Measurements from ENCODE around the gene SCD5. TPM values are rescaled to one million over a fixed set of nuclear protein-coding genes. Genes with fewer than 3 reads are reported as not detected.

The SCD5 gene
- total and polyA plus RNA-seq, 2 of the 4 experiments (the other 2 are of a cell fraction) = 12.4 to 13.5 TPM

DNA sequence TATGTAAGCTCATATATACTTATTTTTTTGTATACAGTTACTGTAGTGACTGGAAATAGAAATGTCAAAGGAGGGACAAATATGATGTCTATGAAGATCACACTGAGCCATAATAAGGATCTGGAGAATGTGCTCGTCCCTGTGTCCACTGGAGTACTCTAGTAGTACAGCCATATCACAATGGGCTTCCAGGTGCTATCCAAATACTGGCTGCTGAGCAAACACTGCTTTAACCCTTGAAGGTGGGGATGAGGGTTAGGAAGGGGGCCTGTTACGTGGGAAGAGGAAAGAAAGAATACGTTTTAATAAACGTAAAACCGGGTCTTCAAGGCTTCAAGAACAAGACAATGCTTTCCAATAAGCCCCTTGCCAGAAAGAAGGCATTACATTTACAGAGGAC is 207.0 kb downstream of the SCD5 start:
- no peak overlapping the region for H3K4me2 ChIP-seq (ENCODE audit: low read depth, low read length)
- no peak overlapping the region for H3K27ac ChIP-seq (ENCODE audit: insufficient read depth, low read length)
- no peak overlapping the region for H4K8ac ChIP-seq (ENCODE audit: low read depth in 2 of 2, low read length in 2 of 2)
- ATAC-seq (ENCODE audit: low read depth) (no peak), DNase-seq (no peak)
- H2BK120ac ChIP-seq (ENCODE audit: low read depth, low read length) = no peak overlapping the region
- no TSS peak for BruUV-seq (replicated peaks)
- H3K14ac ChIP-seq (replicated peaks; ENCODE audit: low read depth, low read length) = no peak overlapping the region
- no peak overlapping the region for H2BK5ac ChIP-seq (ENCODE audit: low read depth, low read length, poor library complexity, severe bottlenecking)
- intact Hi-C loops (cut with micrococcal nuclease) (no loop called here), in situ Hi-C loops (cut with MboI; ENCODE audit: low sequenced_read_pairs) (no loop called here), dilution Hi-C loops (cut with HindIII; ENCODE audit: low sequenced_read_pairs, unreplicated experiment) (no loop called here)
- H3K4me1 ChIP-seq (ENCODE audit: control insufficient read depth, insufficient read depth, low read length) = no peaks in the 10 kb centered on the region
- H2BK20ac ChIP-seq (ENCODE audit: low read depth, low read length) = no peak overlapping the region
- H3K18ac ChIP-seq (ENCODE audit: low read depth, low read length) = no peak overlapping the region
- H2BK15ac ChIP-seq (ENCODE audit: low read depth, low read length) = no peak overlapping the region
- no peaks in the 10 kb centered on the region for H3K36me3 ChIP-seq (ENCODE audit: control insufficient read depth, insufficient read depth, low read length)
- ChIA-PET CTCF (no interaction called here), POLR2A (ENCODE audit: unreplicated experiment) (no interaction called here)
- no peak overlapping the region for H3K9ac ChIP-seq (ENCODE audit: low read depth, low read length)
- no peaks in the 10 kb centered on the region for H3K9me1 ChIP-seq (ENCODE audit: insufficient read depth, low read length)
- peaks cover 34% of the 10 kb centered on the region for H3K27me3 ChIP-seq (ENCODE audit: control insufficient read depth, insufficient read depth, low read length)
- no peak overlapping the region for H4K91ac ChIP-seq (ENCODE audit: insufficient read depth, low read depth, low read length)
- TF ChIP-seq MAFK (IDR thresholded peaks at IDR 0.05; ENCODE audit: low read depth, low read length) = no peak
- no peak for TF ChIP-seq RCOR1 (IDR thresholded peaks at IDR 0.05; ENCODE audit: insufficient replicate concordance, low read length)
- no peak for TF ChIP-seq RFX5 (IDR thresholded peaks at IDR 0.05; ENCODE audit: low read depth, low read length)
- TF ChIP-seq SMC3 (IDR thresholded peaks at IDR 0.05; ENCODE audit: low read depth, low read length) = no peak
- TF ChIP-seq CEBPB (IDR thresholded peaks at IDR 0.05; ENCODE audit: low read depth, low read length) = no peak
- TF ChIP-seq MXI1 (IDR thresholded peaks at IDR 0.05; ENCODE audit: borderline replicate concordance, low read depth, low read length) = no peak
- TF ChIP-seq CHD1 (IDR thresholded peaks at IDR 0.05; ENCODE audit: low read depth, low read length) = no peak
- TF ChIP-seq POLR2A (IDR thresholded peaks at IDR 0.05; ENCODE audit: low read depth, low read length) = no peak
- TF ChIP-seq FOS (IDR thresholded peaks at IDR 0.05; ENCODE audit: low read depth, low read length) = no peak
- TF ChIP-seq, protein P1, sequence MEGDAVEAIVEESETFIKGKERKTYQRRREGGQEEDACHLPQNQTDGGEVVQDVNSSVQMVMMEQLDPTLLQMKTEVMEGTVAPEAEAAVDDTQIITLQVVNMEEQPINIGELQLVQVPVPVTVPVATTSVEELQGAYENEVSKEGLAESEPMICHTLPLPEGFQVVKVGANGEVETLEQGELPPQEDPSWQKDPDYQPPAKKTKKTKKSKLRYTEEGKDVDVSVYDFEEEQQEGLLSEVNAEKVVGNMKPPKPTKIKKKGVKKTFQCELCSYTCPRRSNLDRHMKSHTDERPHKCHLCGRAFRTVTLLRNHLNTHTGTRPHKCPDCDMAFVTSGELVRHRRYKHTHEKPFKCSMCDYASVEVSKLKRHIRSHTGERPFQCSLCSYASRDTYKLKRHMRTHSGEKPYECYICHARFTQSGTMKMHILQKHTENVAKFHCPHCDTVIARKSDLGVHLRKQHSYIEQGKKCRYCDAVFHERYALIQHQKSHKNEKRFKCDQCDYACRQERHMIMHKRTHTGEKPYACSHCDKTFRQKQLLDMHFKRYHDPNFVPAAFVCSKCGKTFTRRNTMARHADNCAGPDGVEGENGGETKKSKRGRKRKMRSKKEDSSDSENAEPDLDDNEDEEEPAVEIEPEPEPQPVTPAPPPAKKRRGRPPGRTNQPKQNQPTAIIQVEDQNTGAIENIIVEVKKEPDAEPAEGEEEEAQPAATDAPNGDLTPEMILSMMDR (conservative IDR thresholded peaks at IDR 0.05; ENCODE audit: low read depth, low read length) = no peak
- no peak for TF ChIP-seq RAD21 (IDR thresholded peaks at IDR 0.05; ENCODE audit: low read length)
- TF ChIP-seq, protein P2, sequence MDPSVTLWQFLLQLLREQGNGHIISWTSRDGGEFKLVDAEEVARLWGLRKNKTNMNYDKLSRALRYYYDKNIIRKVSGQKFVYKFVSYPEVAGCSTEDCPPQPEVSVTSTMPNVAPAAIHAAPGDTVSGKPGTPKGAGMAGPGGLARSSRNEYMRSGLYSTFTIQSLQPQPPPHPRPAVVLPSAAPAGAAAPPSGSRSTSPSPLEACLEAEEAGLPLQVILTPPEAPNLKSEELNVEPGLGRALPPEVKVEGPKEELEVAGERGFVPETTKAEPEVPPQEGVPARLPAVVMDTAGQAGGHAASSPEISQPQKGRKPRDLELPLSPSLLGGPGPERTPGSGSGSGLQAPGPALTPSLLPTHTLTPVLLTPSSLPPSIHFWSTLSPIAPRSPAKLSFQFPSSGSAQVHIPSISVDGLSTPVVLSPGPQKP (IDR thresholded peaks at IDR 0.05; ENCODE audit: borderline replicate concordance, low read depth, low read length) = no peak
- no peak for TF ChIP-seq MAZ (IDR thresholded peaks at IDR 0.05; ENCODE audit: borderline replicate concordance, low read depth, low read length)
- no peak for TF ChIP-seq NFE2L2 (IDR thresholded peaks at IDR 0.05; ENCODE audit: low read depth, low read length)
- TF ChIP-seq, protein P3, sequence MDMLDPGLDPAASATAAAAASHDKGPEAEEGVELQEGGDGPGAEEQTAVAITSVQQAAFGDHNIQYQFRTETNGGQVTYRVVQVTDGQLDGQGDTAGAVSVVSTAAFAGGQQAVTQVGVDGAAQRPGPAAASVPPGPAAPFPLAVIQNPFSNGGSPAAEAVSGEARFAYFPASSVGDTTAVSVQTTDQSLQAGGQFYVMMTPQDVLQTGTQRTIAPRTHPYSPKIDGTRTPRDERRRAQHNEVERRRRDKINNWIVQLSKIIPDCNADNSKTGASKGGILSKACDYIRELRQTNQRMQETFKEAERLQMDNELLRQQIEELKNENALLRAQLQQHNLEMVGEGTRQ (IDR thresholded peaks at IDR 0.05; ENCODE audit: low read depth, low read length) = no peak
- TF ChIP-seq BHLHE40 (IDR thresholded peaks at IDR 0.05; ENCODE audit: low read depth, low read length) = no peak
- H2AFZ ChIP-seq (replicated peaks; ENCODE audit: low read length, poor library complexity) = no peak overlapping the region
- H2AK5ac ChIP-seq (ENCODE audit: low read depth, low read length) = no peak overlapping the region
- H2AK9ac ChIP-seq (replicated peaks; ENCODE audit: low read depth, low read length, poor library complexity) = no peak overlapping the region
- no peak overlapping the region for H3K56ac ChIP-seq (ENCODE audit: extremely low read depth, insufficient read depth, low read length)
- H4K5ac ChIP-seq (ENCODE audit: low read depth, low read length) = no peak overlapping the region
- H3K4me3 ChIP-seq (ENCODE audit: insufficient read depth, low read depth, low read length) = no peak overlapping the region
- no peaks in the 10 kb centered on the region for H4K20me1 ChIP-seq (ENCODE audit: insufficient read depth, low read length)
- H3K79me1 ChIP-seq (ENCODE audit: low read depth in 1 of 2, low read length in 2 of 2) = no peaks in the 10 kb centered on the region
- no peaks in the 10 kb centered on the region for H3K9me3 ChIP-seq (ENCODE audit: control insufficient read depth, insufficient read depth, low read length)
- no peak overlapping the region for H3K4ac ChIP-seq (ENCODE audit: low read depth, low read length)
- no CpG with 5 or more reads among the region's 5 CpGs for WGBS, 2 experiments (ENCODE audit: extremely low coverage in 2 of 2, insufficient read length in 1 of 2)
- H3K23ac ChIP-seq (ENCODE audit: low read depth, low read length) = no peak overlapping the region

Measured in IMR-90 (cell line).